Endothelial cell of umbilical vein (primary cell): ENCODE measurements around the gene EVI5.

Experiments
- CTCF ChIP-seq, 2 donors: IDR thresholded peaks; 1 replicate in 1 of 2; 2 replicates in 1 of 2; pipeline ENCODE4 v1.5.1; 2011; ENCODE audit warnings: low read length in 2 of 2, mild to moderate bottlenecking in 2 of 2, moderate library complexity in 2 of 2, control low read depth in 1 of 2, inconsistent platforms in 1 of 2, low read depth in 1 of 2; ENCODE audit not compliant: insufficient read depth in 1 of 2; ENCODE audit errors: extremely low read depth in 1 of 2
- EZH2 ChIP-seq: IDR thresholded peaks from 2 replicates; pipeline ENCODE4 v1.6.1; 2012; ENCODE audit warnings: borderline replicate concordance, low read depth, mild to moderate bottlenecking, moderate library complexity, low read length, inconsistent platforms; ENCODE audit not compliant: severe bottlenecking
- JUN ChIP-seq: IDR thresholded peaks from 2 replicates; pipeline ENCODE4 v1.6.1; 2011; ENCODE audit warnings: borderline replicate concordance, low read depth; ENCODE audit not compliant: insufficient read length, insufficient read depth
- MAX ChIP-seq: IDR thresholded peaks from 2 replicates; pipeline ENCODE4 v1.6.1; 2011; ENCODE audit not compliant: insufficient read depth, insufficient read length
- MYC ChIP-seq: IDR thresholded peaks from one replicate; pipeline ENCODE4 v1.6.1; 2011; ENCODE audit warnings: mild to moderate bottlenecking, low read depth, low read length
- POLR2A ChIP-seq: IDR thresholded peaks from 2 replicates; pipeline ENCODE4 v1.6.1; 2012; ENCODE audit warnings: low read depth, mild to moderate bottlenecking, control low read depth, low read length

- TF ChIP-seq POLR2A: peak; percentile 55
- TF ChIP-seq CTCF (IDR thresholded peaks at IDR 0.05; ENCODE audit: extremely low read depth in 1 of 2, insufficient read depth in 1 of 2, low read depth in 1 of 2, low read length in 2 of 2): no peak
- TF ChIP-seq MAX: no peak
- TF ChIP-seq EZH2: no peak
- no peak for TF ChIP-seq MYC
- TF ChIP-seq JUN: peak; percentile 90
These were observed 19.9 kb upstream of the EVI5 start for GRCh38 chr1:92804721-92805201.
